Spleen (tissue), 7 donors: ENCODE results near the gene TRIM54.

Experiments used
- CTCF ChIP-seq, 11 experiments: fragments of 200-600 bp in 7 of 11; fragments of 450-650 bp in 4 of 11; sonication (generic) in 4 of 11; IDR thresholded peaks in 8 of 11; conservative IDR thresholded peaks in 3 of 11; 1 replicate in 7 of 11; 2 replicates in 4 of 11; pipeline versions ENCODE4 v1.4.0 to v1.8.0; 2016 to 2021; ENCODE audit warnings: antibody characterized with exemption in 11 of 11, inconsistent platforms in 4 of 11, mild to moderate bottlenecking in 1 of 11
- POLR2A ChIP-seq, 3 donors: fragments of 450-650 bp; IDR thresholded peaks; one replicate each; pipeline ENCODE4 v1.5.1; 2017; ENCODE audit warnings: antibody characterized with exemption in 3 of 3, mild to moderate bottlenecking in 1 of 3
- donor health status: DM: no; HTN: no; CAD: no; lungs with moderate emphysema.
- donor health status: DM: no; HTN: no; CAD: no.
- donor health status: DM: no; HTN: no; CAD: no.

GRCh38 chr2:27306573-27307286 is 24.5 kb downstream of the TRIM54 start:
- no peak for TF ChIP-seq POLR2A (IDR thresholded peaks at IDR 0.05)
- TF ChIP-seq CTCF (IDR thresholded peaks at IDR 0.05 in 8 of 11, conservative IDR thresholded peaks at IDR 0.05 in 3 of 11), result no peak
